Measurements from ENCODE around the gene PTER. TPM values are rescaled to one million over a fixed set of nuclear protein-coding genes. Genes with fewer than 3 reads are reported as not detected.

PTER gene
- total RNA-seq, 3 donors from 2014 or later (not counting 1 experiment from before 2014, with no cell fraction given) = 12.8 to 21.9 (median 21.5) TPM

DNA sequence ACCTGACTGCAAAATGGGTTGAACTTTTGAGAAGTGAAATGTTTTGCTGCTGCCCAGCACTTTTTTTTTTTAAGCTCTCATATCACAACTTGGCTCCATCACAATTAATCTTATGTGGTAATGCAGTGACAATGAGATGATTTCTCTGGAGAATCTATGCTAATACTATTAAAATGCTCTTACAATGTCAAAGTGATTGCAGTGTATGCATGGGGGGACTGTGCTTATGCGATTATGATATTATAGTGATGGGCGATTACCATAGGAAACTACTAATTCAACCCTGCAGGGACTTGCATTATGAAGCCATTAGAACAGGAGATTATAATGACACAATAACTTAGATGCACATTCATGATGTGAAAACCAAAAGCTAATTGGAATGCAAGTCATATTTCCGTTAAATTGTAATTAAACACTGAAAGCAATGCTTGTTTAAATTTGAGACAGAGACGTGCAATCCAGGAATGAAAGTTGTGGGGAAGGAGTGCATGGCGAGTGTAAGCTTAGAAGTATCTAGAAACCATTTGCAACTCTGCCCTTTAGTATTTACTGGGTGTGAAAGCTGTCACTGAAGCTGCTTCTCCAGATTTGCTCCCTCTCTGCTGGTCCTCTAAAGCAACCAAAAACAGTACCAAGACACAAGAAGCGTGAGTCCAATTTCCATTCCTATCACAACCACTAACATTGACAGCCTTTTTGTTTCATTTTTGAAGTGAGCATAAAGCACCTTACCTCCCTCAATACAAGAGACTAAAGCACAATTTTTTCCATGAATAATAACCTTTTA is 21.6 kb downstream of the PTER start:
- no peak overlapping the region for H3K4me3 Mint-ChIP-seq

DNA sequence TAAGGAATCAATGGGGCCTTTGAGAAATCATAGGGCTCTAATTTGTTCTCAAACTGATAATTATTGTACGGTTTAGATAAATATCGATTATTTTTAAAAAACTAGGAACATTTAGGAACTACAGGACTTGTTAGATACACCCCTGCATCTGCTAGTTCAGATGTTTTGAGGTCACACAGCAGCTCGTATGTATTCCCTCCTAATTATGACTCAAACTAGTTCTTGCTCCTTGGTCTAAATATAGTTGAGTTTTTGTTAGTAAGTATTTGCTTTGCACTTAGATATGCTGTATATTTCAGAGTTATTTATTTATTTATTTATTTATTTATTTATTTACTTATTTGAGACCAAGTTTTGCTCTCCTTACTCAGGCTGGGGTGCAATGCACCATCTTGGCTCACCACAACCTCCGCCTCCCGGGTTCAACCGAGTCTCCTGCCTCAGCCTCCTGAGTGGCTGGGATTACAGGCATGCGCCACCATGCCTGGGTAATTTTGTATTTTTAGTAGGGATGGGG is 22.7 kb downstream of the PTER start:
- no peak overlapping the region for H3K27ac Mint-ChIP-seq
- WGBS (ENCODE audit: insufficient coverage) = 95% methylated on average over 6 of the region's 7 CpGs
- no peaks in the 10 kb centered on the region for H3K36me3 Mint-ChIP-seq
- H3K27me3 ChIP-seq (ENCODE audit: control insufficient read depth, insufficient read depth, low read length) = no peaks in the 10 kb centered on the region
- H3K4me3 ChIP-seq (ENCODE audit: low read length) = no peak overlapping the region
- intact Hi-C loops (cut with micrococcal nuclease) = no loop called here
- TF ChIP-seq, protein P1, sequence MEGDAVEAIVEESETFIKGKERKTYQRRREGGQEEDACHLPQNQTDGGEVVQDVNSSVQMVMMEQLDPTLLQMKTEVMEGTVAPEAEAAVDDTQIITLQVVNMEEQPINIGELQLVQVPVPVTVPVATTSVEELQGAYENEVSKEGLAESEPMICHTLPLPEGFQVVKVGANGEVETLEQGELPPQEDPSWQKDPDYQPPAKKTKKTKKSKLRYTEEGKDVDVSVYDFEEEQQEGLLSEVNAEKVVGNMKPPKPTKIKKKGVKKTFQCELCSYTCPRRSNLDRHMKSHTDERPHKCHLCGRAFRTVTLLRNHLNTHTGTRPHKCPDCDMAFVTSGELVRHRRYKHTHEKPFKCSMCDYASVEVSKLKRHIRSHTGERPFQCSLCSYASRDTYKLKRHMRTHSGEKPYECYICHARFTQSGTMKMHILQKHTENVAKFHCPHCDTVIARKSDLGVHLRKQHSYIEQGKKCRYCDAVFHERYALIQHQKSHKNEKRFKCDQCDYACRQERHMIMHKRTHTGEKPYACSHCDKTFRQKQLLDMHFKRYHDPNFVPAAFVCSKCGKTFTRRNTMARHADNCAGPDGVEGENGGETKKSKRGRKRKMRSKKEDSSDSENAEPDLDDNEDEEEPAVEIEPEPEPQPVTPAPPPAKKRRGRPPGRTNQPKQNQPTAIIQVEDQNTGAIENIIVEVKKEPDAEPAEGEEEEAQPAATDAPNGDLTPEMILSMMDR (IDR thresholded peaks at IDR 0.05) = no peak
- no peaks in the 10 kb centered on the region for H3K4me1 ChIP-seq (ENCODE audit: control insufficient read depth, insufficient read depth, low read length)
- no peaks in the 10 kb centered on the region for H3K36me3 ChIP-seq (ENCODE audit: control insufficient read depth, insufficient read depth, low read length)
- ATAC-seq (no peak), DNase-seq (no peak)
- H3K9me3 ChIP-seq (ENCODE audit: control insufficient read depth, insufficient read depth, low read length) = no peaks in the 10 kb centered on the region
- H3K27ac ChIP-seq (ENCODE audit: low read length) = no peak overlapping the region
- no peaks in the 10 kb centered on the region for H3K27me3 Mint-ChIP-seq (ENCODE audit: low read depth in 2 of 2)
- H3K4me3 Mint-ChIP-seq = no peak overlapping the region
- H3K9me3 Mint-ChIP-seq = no peaks in the 10 kb centered on the region
- H3K4me1 Mint-ChIP-seq = peaks cover 30 to 31% of the 10 kb centered on the region in 2 donors

More for the DNA sequence above, 21.6 kb downstream of the PTER start:
- Histone ChIP-seq H3K9me3 (ENCODE audit: control insufficient read depth, insufficient read depth, low read length) (no peaks in the 10 kb centered on the region), H3K27ac (ENCODE audit: low read length) (no peak overlapping the region), H3K36me3 (ENCODE audit: control insufficient read depth, insufficient read depth, low read length) (no peaks in the 10 kb centered on the region), H3K27me3 (ENCODE audit: control insufficient read depth, insufficient read depth, low read length) (no peaks in the 10 kb centered on the region), H3K4me3 (ENCODE audit: low read length) (no peak overlapping the region), H3K4me1 (ENCODE audit: control insufficient read depth, insufficient read depth, low read length) (no peaks in the 10 kb centered on the region)
- TF ChIP-seq, protein P1 (IDR thresholded peaks at IDR 0.05) = no peak
- H3K27ac Mint-ChIP-seq = peak overlapping the region in 1 of 2 donors; percentile 21
- intact Hi-C loops (cut with micrococcal nuclease) = no loop called here
- H3K36me3 Mint-ChIP-seq = no peaks in the 10 kb centered on the region
- H3K4me1 Mint-ChIP-seq = peaks cover 23% of the 10 kb centered on the region in 2 donors
- H3K27me3 Mint-ChIP-seq (ENCODE audit: low read depth in 2 of 2) = no peaks in the 10 kb centered on the region
- 76% methylated on average over 5 of the region's 6 CpGs for WGBS (ENCODE audit: insufficient coverage)
- ATAC-seq (no peak), DNase-seq (no peak)
- no peaks in the 10 kb centered on the region for H3K9me3 Mint-ChIP-seq

DNA sequence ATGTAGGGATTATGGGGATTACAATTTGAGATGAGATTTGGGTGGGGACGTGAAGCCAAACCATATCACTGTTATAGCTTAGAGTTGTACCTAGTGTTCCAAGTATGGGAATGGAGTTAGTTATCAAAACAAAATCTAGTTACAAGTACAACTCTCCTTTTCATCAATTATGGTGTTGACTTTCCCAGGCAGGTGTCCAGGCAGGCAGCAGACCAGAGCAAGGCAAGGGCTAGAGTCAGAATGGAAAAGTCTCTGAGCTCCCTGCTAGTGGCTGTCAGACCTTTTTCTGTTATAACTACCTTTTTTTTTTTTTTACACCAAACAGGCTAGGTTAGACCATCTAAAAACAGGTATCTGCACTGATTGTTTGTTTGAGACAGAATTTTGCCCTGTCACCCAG is 29.2 kb downstream of the PTER start:
- no peak overlapping the region for H3K4me3 Mint-ChIP-seq
- no peak for ATAC-seq
- WGBS (ENCODE audit: insufficient coverage) = no CpG with 5 or more reads among the region's 1 CpG
- no peaks in the 10 kb centered on the region for H3K9me3 ChIP-seq (ENCODE audit: control insufficient read depth, insufficient read depth, low read length)
- TF ChIP-seq, protein P1 (IDR thresholded peaks at IDR 0.05) = no peak
- H3K36me3 ChIP-seq (ENCODE audit: control insufficient read depth, insufficient read depth, low read length) = peaks cover 5% of the 10 kb centered on the region
- intact Hi-C loops (cut with micrococcal nuclease) = no loop called here
- peaks cover 8% of the 10 kb centered on the region for H3K4me1 ChIP-seq (ENCODE audit: control insufficient read depth, insufficient read depth, low read length)
- H3K4me1 Mint-ChIP-seq = peaks cover 17 to 26% of the 10 kb centered on the region in 2 donors
- H3K27ac ChIP-seq (ENCODE audit: low read length) = no peak overlapping the region
- peak overlapping the region in 1 of 2 donors; percentile 11 for H3K27ac Mint-ChIP-seq
- H3K36me3 Mint-ChIP-seq = no peaks in the 10 kb centered on the region
- no peaks in the 10 kb centered on the region for H3K9me3 Mint-ChIP-seq
- H3K27me3 Mint-ChIP-seq (ENCODE audit: low read depth in 2 of 2) = no peaks in the 10 kb centered on the region
- DNase-seq = no peak
- no peaks in the 10 kb centered on the region for H3K27me3 ChIP-seq (ENCODE audit: control insufficient read depth, insufficient read depth, low read length)
- no peak overlapping the region for H3K4me3 ChIP-seq (ENCODE audit: low read length)
